GM19395 (cell line): ENCODE data around the gene MIPEP.
"Not testable (repeated sequence)": the region's sequence is repeated elsewhere in the genome, so short reads cannot be mapped to it uniquely, and the experiment has no call there.

Source experiments
- ATAC-seq: cut with Tn5 transposase; IDR thresholded peaks from one replicate; pipeline ENCODE4 v1.9.1; 2021; ENCODE audit warnings: mild to moderate bottlenecking, moderate library complexity; ENCODE audit not compliant: unreplicated experiment

MIPEP gene

DNA sequence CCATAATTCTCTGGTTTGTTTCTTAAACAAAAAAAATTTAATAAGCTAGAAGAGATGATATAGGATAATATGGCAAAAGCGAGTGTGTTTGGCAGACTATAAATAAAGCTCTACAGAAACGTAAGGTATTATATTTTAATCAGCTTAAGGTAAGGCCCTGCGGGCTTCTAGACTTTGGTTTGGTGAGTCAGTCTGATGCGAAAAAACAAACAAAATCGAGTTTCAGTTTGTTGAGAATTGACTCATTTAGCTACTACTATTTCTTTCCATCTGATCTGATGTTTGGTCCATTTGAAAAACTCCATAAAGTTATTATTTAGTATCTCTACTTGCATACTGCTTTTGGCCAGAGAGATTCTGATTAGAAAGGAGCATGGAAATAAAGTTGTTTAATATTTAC, 138.0 kb downstream of the MIPEP start:
- ATAC-seq: no peak

DNA sequence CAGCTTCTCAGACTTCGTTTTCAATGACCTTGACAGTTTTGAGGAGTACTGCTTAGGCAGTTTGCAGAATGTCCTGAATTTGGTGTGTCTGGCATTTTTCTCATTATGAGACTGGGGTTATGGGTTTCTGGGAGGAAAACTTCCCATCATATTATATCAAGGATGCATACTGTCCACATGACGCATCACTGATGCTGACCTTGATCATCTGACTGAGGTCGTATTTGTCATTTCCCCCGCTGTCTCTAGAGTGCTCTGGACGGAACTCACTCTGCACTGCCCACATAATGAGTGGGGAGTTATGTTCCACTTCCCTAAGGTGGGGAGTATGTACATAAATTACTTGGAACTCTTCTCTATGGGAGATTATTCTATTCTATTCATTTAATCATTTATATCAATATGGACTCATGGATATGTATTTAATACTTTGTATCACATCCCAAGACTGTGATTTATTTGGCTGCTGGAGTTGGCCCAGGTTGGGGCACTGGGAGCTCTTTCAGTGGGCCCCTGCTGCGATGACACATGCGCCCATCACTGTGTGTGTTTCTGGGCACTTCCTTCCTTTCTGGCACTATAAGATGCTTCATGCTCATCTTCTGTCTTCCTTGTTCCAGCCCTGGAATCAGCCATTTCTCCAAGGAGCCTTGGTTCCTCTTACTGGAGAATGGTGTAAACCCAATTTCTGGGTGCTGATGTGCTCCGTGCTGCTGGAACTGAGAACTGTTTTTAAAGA, 138.6 kb downstream of the MIPEP start:
- no peak for ATAC-seq

GRCh38 chr13:23749288-23749873, 139.8 kb downstream of the MIPEP start:
- no peak for ATAC-seq

- no peak for ATAC-seq
Measured at GRCh38 chr13:23748109-23748990, 140.8 kb downstream of the MIPEP start.

DNA sequence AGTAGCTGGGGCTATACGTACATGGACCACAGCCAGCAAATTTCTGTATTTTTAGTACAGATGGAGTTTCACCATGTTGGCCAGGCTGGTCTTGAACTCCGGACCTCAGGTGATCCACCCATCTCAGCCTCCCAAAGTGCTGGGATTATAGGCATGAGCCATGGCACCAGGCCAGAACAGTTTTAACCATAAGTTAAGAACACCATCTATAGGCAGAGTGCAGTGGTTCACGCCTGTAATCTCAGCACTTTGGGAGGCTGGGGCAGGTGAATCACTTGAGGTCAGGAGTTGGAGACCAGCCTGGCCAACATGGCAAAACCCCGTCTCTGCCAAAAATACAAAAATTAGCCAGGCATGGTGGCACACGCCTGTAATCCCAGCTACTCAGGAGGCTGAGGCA, 143.1 kb downstream of the MIPEP start:
- ATAC-seq: not testable (repeated sequence)

DNA sequence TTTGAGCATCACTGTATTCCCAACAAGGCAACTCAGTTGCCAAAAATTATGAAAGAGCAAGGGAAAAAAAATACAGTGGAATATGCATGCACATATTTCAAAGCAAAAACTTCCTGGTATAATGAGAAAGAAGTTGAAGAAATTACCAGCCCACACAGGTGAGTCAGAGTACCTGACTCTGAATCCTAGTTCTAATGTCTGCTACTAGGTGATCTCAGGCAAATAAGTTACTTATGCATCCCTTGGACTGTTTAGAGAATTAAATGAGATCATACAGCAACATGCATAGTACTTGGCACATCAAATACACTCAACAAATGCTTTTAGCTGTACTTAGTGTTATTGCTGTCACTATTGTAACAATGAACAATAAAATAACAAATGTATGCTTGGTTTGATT, 144.9 kb downstream of the MIPEP start:
- ATAC-seq: no peak

DNA sequence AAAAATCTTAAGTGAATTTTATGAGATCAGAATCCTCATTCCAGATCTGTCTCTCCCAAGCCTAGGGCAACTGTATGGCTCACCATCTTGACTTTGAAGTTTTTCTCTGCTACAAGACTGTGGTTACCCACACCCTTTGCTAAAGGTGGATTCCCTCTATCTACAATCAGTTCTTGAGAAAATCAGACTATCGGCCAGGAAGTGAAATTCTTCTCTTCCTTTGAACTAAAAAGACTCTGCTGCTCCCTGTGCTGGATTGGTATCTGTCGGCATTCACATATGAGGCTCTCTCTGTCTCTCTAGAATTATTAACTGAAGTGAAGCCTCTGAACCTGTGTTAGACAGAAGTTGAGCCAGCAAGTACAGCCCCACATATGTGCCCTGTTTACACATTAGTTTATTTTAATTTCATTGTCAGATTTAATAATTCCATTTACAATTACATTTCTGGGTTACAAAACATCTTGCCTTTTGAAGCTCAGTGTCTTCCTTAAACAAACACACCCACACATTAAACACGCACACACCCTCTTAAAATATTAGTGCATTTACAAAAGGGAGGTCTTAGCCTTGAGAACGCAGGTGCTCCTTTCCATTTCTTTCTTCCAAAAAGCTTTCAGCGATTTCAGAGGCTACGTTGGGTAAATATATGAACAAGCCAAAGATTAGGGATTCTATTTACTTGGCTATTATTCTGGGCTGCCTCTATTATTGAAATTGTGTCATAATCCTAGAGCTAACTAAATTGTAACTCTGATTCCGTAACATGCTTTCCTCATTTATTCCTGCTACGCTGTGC, 145.7 kb downstream of the MIPEP start:
- ATAC-seq: no peak

DNA sequence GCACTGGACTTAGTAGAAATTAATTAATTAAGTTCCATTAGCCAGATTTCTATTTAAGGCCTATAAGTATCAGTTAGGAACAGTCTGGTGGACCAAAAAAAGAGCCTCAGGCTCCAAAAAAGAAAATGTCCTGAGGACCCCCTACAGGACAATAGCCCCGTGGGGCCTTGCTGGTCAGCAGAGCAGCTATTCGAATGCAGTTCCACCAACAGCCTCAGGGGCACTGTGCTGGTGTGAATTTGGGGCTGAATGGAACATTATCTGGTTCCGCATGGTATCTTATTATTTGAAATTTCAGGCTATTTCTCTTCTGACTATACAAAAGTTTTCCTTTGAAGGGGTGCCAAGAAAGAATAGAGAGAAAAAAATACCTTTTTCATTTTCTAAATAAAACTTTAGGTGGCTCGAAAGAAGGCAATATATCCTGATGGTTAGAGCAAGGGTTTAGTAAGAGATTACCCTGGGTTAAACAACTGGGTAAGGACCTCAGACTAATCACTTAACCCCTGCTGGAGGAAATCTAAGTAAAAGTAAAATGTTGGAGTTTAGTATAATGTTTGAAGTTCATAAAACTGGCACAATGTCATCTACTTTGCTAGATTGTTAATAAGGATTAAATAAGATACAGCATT, 147.2 kb downstream of the MIPEP start:
- no peak for ATAC-seq

DNA sequence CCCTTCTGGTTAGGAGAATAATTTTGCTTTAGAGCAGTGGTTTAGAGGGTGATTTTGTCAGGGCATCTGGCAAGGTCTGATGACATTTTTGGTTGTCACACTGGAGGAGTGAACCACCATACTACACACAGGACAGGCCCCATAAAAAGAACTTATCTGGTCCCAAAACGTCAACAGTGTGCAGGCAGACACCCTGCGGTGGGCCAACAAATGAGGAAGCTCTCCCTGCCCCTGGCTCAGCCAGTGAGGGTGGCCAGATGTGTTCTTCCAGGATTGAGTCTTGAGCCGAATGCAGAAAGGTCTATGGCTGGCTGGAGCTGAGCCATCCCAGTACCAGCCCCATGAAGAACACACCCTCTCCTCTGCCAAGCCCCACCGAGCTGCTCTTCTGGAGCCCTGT, 149.2 kb downstream of the MIPEP start:
- ATAC-seq: no peak

DNA sequence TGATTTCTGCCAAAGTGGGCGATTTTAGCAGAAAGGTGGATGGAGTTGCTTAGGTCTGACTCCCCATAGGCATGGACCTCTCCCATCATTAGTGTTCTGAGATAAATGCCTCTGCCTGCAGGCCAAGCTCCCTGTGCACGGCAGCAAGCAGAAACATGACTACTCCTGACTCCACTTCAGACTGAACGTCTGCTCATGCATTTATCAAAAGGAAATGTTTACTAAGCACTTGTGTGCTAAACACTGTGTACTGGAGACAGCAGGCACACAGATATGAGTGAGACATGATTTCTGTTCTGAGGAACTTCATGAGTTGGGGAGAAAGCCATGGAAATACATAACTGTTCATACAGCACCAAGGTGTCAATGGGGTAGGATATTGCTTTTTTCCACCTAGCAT, 149.6 kb downstream of the MIPEP start:
- ATAC-seq: no peak

GRCh38 chr13:23736541-23736940, 152.7 kb downstream of the MIPEP start:
- no peak for ATAC-seq

DNA sequence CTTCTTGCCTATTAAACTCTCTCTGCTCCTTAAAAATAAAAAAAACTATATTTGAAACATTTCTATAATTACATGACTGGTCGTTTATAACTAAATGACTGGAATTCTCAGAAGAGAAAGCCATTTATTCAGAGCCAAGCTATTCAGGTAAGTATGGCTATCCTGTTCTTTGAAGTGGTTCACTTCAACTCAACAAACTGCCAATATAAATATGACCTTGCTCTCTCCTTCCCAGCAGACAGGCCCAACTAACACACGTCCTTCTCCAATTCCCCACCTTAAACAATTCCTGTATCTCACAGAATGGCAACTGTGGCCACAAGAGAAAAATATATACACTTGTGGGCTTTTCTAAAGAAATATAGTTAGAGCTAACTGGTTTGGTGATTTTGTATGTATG, 153.9 kb downstream of the MIPEP start:
- no peak for ATAC-seq

GRCh38 chr13:23731709-23732108, 157.5 kb downstream of the MIPEP start:
- no peak for ATAC-seq

- no peak for ATAC-seq
Measured at GRCh38 chr13:23730251-23730650, 158.9 kb downstream of the MIPEP start.

- no peak for ATAC-seq
Measured at GRCh38 chr13:23729531-23729930, 159.7 kb downstream of the MIPEP start.

- no peak for ATAC-seq
Measured at GRCh38 chr13:23728807-23729206, 160.4 kb downstream of the MIPEP start.

GRCh38 chr13:23725922-23726321, 163.3 kb downstream of the MIPEP start:
- no peak for ATAC-seq

GRCh38 chr13:23724196-23724970, 164.8 kb downstream of the MIPEP start:
- no peak for ATAC-seq

DNA sequence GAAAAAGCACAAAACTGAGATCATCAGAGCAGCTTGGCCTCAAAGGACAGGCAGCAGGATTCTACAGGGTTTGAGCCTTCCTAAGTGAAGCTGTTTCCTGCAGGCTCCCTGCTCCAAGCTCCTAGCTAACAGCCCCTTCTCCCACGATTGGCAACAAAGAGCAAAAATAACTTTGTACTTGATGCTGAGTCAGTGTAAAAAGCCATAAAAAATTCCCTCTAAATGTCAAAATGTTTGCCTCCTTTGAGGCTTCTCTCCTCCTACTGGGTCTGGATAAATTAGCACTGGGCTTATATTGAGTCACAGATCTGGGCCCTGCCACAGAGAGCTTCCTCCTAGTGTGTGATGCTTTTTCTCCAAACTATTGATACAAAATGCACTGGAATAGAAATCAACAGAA, 165.7 kb downstream of the MIPEP start:
- no peak for ATAC-seq
